ENCODE results near the gene PEMT.

GRCh38 chr17:17493249-17493985 lies 98.1 kb downstream of the PEMT start:
- TF ChIP-seq CTCF (conservative IDR thresholded peaks at IDR 0.05 in 1 of 2, IDR thresholded peaks at IDR 0.05 in 1 of 2; ENCODE audit: low read depth in 1 of 2, low read length in 2 of 2) (no peak), EZH2 (IDR thresholded peaks at IDR 0.05; ENCODE audit: low read length, missing control alignments) (no peak)

All from fibroblast of lung (primary cell).